Measurements from ENCODE around the gene TNNI3.
"Not testable (repeated sequence)": the region's sequence is repeated elsewhere in the genome, so short reads cannot be mapped to it uniquely, and the experiment has no call there.

TNNI3 gene

DNA sequence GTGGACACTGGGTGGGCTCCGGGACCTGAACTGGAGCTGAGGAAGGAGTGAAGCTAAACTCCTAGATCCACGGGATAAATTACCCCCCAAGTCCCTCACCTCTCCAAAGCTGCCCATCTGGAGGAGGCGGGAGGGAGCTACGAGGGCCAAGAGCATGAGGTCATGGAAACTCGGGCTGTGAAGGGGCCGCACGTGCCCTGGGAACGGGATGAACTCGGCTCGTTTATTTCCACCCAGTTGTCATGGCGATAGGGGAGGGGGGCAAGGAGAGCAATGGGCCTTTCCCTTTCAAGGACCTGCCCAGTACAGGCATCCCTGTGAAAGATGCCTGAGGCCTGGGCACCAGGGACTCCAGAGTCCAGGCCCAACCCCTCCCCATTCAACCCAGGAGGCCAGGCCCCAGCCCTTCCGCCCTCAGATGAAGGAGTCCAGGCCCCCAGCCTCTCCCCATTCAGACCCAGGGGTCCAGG, 43.9 kb downstream of the TNNI3 start:
- no peak overlapping the region for H3K4me3 Mint-ChIP-seq

DNA sequence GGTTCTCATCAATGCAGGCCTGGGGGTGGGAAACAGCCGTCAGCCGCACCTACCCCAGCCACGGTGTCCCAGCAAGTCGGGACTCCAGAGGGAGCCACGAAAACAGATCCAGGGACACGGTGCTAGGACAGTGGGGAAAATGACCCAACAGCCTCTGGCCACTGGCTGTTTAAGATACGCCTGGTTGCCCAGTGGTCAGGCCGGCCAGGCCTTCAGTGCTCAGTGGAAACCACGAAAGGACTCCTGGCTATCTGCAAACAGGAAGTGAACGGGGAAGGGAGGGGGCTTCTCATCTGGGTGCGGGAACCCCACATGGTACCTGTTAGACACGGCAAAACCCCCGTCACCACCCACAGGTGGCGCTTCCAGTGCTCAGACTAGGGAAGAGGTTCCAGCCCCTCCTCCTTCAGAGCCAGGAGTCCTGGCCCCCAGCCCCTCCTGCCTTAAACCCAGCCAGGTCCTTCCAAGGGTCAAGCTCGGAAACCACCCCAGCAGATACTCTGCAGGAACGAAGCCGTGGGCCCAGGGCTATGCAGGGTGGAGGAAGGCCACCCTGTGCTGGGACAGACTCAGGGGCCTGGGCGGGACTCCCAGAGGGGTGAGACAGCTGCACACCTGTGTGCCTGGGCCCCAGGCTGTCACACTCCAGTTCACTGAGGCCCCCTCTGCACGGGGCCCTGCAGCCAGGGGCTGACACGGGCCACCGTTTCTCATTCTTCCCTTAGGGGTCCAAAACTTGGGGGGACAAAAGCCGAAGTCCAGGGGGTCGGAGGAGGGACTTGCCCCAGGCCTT, 44.6 kb downstream of the TNNI3 start:
- H3K36me3 Mint-ChIP-seq = peaks cover 47% of the 10 kb centered on the region
- H3K4me1 Mint-ChIP-seq = peaks cover 46% of the 10 kb centered on the region
- DNase-seq (ENCODE audit: low spot score in 2 of 2) (no peak), ATAC-seq (no peak)
- H3K27ac Mint-ChIP-seq = no peak overlapping the region
- H3K9me3 Mint-ChIP-seq = no peaks in the 10 kb centered on the region
- no peak overlapping the region for H3K4me3 Mint-ChIP-seq

More for the DNA sequence above, 43.9 kb downstream of the TNNI3 start:
- DNase-seq (ENCODE audit: low spot score in 2 of 2) = no peak
- H3K27ac Mint-ChIP-seq = no peak overlapping the region
- H3K9me3 Mint-ChIP-seq = no peaks in the 10 kb centered on the region
- peaks cover 46% of the 10 kb centered on the region for H3K36me3 Mint-ChIP-seq
- no peak for ATAC-seq
- H3K4me1 Mint-ChIP-seq = peaks cover 47% of the 10 kb centered on the region

DNA sequence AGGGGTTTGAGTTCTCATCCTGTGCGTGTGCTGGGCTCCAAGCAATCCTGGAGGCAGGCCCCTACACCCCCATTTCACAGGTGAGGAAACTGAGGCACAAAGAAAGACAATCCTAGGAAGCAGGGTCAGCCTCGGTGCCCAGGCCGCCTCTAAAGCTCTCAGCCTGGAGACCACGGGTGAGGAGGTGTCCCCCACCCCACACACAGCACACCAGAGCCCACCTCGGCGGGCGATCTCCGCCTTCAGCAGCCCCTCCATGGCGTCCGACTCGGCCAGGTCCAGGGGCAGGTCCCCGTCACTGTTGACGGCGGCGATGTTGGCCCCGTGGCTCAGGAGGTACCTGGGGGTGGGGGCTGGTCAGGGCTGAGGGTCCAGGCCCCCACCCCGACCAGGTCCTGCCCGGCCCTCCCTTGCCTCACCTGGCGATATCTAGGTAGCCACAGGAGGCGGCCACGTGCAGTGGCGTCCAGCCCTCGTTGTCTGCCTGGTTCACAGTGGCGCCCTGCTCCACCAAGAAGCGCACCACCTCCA, 45.2 kb downstream of the TNNI3 start:
- Mint-ChIP-seq H3K4me3 (no peak overlapping the region), H3K4me1 (peaks cover 40% of the 10 kb centered on the region), H3K36me3 (peaks cover 41% of the 10 kb centered on the region), H3K27ac (no peak overlapping the region), H3K9me3 (no peaks in the 10 kb centered on the region)
- no peak for DNase-seq (ENCODE audit: low spot score in 2 of 2)
- no peak for ATAC-seq

DNA sequence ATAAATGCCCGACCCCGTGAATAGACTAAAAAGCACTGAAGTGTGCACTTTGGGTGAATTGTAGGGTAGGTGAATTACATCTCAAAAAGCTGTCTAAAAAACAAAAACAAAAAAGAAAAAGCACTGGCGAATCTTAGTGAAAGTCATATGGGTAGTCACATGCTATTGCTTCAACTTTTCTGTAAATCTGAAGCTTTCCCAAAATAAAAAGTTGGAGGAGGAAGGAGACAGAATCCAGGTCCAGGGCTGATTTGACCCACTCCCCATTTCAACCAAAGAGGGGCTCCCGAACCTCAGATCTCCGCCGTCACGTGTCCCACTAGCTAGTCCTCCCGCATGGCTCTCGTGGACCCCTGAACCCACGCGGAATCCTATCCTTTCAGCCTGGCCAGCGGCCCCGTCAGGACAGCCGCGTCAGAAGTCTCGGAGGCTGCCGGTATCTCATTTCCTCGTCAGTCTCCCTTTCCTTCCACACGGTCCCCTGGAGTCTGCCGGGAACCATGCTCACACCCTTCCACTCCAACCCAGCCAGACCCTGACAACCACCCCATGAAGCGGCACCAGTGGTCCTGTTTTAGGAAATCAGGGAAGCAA, 46.2 kb downstream of the TNNI3 start:
- DNase-seq (ENCODE audit: low spot score in 2 of 2) = no peak
- Mint-ChIP-seq H3K9me3 (no peaks in the 10 kb centered on the region), H3K27ac (no peak overlapping the region), H3K4me1 (peaks cover 39% of the 10 kb centered on the region), H3K36me3 (peaks cover 40% of the 10 kb centered on the region), H3K4me3 (no peak overlapping the region)
- no peak for ATAC-seq

DNA sequence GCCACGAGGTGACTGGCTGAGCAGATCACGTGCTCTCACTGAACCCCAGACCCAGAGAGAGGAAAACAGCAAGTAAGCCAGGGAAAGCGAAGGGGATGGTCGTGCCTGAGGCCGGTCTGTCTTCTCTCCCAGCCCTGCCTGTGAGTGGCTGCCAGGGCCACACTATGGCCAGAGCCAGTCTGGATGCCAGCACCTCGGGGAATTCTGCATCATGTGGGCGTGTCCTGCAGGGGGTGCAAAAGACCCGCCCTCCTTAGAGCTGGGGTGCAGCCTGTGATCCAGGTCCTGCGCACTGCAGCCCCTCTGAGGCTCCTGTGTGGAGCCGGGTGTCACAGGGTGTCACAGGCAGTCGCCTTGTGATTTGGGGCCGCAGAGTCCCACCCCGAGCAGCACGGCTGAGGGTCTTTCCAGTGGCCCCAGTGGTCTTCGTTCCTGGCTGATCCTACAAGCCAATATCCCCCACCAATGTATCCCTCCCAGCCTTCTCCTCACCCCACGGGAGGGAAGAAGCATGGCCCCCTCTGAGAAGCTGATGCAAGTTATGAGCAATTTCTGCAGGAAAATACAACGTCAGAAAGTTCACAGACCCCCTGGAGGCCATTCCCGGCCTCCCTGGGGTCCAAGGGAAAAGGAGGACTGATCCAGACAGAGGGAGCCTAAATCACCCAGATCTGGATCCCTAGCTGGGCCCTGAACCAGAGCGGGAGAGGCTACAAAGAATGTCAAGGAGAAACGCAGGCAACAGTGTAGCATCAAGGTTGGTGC, 47.8 kb downstream of the TNNI3 start:
- Mint-ChIP-seq H3K4me3 (no peak overlapping the region), H3K9me3 (no peaks in the 10 kb centered on the region), H3K36me3 (peaks cover 41% of the 10 kb centered on the region), H3K27ac (no peak overlapping the region), H3K4me1 (peaks cover 30% of the 10 kb centered on the region)
- ATAC-seq = no peak
- DNase-seq (ENCODE audit: low spot score in 2 of 2) = no peak

DNA sequence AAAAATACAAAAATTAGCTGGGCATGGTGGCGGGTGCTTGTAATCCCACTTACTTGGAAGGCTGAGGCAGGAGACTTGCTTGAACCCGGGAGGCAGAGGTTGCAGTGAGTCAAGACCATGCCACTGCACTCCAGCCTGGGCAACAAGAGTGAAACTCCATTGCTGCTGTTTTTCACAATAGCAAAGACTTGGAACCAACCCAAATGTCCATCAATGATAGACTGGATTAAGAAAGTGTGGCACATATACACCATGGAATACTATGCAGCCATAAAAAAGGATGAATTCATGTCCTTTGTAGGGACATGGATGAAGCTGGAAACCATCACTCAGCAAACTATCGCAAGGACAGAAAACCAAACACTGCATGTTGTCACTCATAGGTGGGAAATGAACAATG, 50.3 kb downstream of the TNNI3 start:
- not testable (repeated sequence) for DNase-seq (ENCODE audit: low spot score in 2 of 2); H3K27ac Mint-ChIP-seq; H3K9me3 Mint-ChIP-seq; H3K4me3 Mint-ChIP-seq; ATAC-seq
- Mint-ChIP-seq H3K4me1 (peaks cover 23% of the 10 kb centered on the region), H3K36me3 (peaks cover 56% of the 10 kb centered on the region)

DNA sequence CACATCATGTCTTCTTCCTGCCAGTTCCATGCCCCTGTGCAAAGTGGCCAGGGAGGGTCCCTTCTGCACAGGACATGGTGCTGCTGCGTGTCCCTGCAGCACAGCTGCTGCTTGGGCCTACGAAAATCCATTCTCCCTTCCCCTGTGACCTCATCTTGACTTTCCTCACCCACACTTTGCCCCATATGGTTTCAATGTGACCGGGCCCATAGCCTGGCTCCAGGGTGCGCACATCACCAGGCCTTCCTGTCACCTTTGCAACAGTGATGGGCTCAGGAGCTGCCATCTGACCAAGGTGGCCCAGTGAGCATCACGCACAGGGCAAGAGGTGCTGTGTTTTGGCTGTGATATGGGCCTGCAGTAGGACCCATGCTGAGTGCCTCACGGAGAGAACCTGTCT, 50.9 kb downstream of the TNNI3 start:
- Mint-ChIP-seq H3K27ac (peak overlapping the region; percentile 32), H3K36me3 (peaks cover 62% of the 10 kb centered on the region), H3K4me1 (peaks cover 23% of the 10 kb centered on the region), H3K4me3 (no peak overlapping the region), H3K9me3 (no peaks in the 10 kb centered on the region)
- no peak for DNase-seq (ENCODE audit: low spot score in 2 of 2)
- ATAC-seq = no peak

DNA sequence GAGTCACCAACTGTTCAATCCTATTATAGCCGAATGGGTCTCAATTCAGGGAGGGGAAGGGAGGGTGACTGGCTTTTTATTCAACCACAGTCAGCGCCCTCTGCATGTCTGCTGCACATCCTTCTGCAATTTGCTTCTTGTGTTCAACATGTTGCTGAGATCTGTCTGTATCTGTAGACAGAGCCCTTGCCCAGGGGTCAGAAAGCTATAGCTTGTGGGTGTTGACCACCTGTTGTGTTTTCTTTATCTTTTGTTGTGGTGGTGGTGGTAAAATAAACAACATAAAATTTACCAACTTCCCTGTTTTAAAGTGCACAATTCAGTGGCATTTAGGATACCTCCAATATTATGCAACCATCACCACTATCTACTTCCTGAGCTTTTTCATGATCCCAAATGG, 52.3 kb downstream of the TNNI3 start:
- Mint-ChIP-seq H3K4me3 (no peak overlapping the region), H3K4me1 (peaks cover 25% of the 10 kb centered on the region), H3K9me3 (no peaks in the 10 kb centered on the region), H3K27ac (peak overlapping the region; percentile 32), H3K36me3 (peaks cover 58% of the 10 kb centered on the region)
- no peak for ATAC-seq
- DNase-seq (ENCODE audit: low spot score in 2 of 2) = no peak

DNA sequence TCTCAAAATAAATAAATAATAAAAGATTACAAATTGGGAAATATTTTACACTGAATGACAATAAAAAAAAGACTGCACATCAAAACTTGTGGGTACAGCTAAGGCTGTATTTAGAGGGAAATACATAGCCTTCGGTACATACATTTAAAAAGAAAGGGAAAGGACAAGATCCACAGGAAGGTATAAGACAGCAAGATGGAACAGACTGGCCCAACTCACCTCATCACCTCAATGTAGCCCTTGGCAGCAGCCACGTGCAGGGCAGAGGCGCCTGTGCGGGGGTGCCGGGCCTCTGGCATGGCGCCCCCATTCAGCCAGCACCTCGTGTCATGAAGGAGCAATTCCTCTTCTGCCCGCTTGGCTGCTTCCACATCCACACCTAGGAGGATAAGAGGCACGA, 54.3 kb downstream of the TNNI3 start:
- no peak overlapping the region for H3K27ac Mint-ChIP-seq
- H3K4me3 Mint-ChIP-seq = no peak overlapping the region
- DNase-seq (ENCODE audit: low spot score in 2 of 2) = no peak
- H3K4me1 Mint-ChIP-seq = peaks cover 20% of the 10 kb centered on the region
- ATAC-seq = no peak
- H3K9me3 Mint-ChIP-seq = no peaks in the 10 kb centered on the region
- peaks cover 46% of the 10 kb centered on the region for H3K36me3 Mint-ChIP-seq

Data from stimulated activated effector memory CD8-positive, alpha-beta T cell treated with anti-CD3 and anti-CD28 coated beads, Interleukin-12 subunit alpha, Interleukin-12 subunit beta, amount 100 ng/mL, for 72 hours (primary cell).